PC-9 (cell line): ENCODE data around the gene DPEP2. TPM values are rescaled to one million over a fixed set of nuclear protein-coding genes. Genes with fewer than 3 reads are reported as not detected.

ENCODE experiments used
- BruUV-seq: library from RNA; stranded (reverse); fragments of 400-500 nt; replicated peaks from 2 replicates; lab custom pipeline; 2021; lab: Mats Ljungman, UMichigan
- CTCF ChIA-PET: fragments of 300-600 bp; sonication (Branson Sonifier 250); formaldehyde crosslinking; loops from one replicate; lab custom pipeline; 2022; ENCODE audit warnings: antibody characterized with exemption; lab: Charles Lee
- POLR2A ChIA-PET: fragments of 300-600 bp; sonication (Branson Sonifier 250); formaldehyde crosslinking; loops from one replicate; lab custom pipeline; 2022; ENCODE audit warnings: antibody characterized with exemption; ENCODE audit not compliant: unreplicated experiment; lab: Charles Lee
- DNase-seq, 2 experiments: peaks; one replicate each; pipeline versions ENCODE4 v3.0.0 to v3.0.0-alpha.2; 2015 to 2022; ENCODE audit warnings: mixed read lengths in 1 of 2
- H2AFZ ChIP-seq: fragments of 200-600 bp; sonication (generic); 2 replicates; pipeline ENCODE4 v1.8.1; 2017; ENCODE audit warnings: antibody characterized with exemption
- H3F3A ChIP-seq: fragments of 200-600 bp; sonication (generic); 2 replicates; pipeline ENCODE4 v1.8.1; 2017; ENCODE audit warnings: antibody characterized with exemption, mild to moderate bottlenecking, low read depth; ENCODE audit not compliant: insufficient read depth
- H3K27ac ChIP-seq: fragments of 200-600 bp; sonication (generic); 2 replicates; pipeline ENCODE4 v1.6.1; 2016; ENCODE audit warnings: mixed run types
- H3K27me3 ChIP-seq: fragments of 200-600 bp; sonication (generic); 2 replicates; pipeline ENCODE4 v1.6.1; 2016; ENCODE audit warnings: low read depth, mixed run types; ENCODE audit not compliant: insufficient read depth
- H3K36me3 ChIP-seq: fragments of 200-600 bp; sonication (generic); 2 replicates; pipeline ENCODE4 v1.6.1; 2016; ENCODE audit warnings: low read depth, mixed run types
- H3K4me1 ChIP-seq: fragments of 200-600 bp; sonication (generic); replicated peaks from 2 replicates; pipeline ENCODE4 v1.6.1; 2016; ENCODE audit warnings: mixed run types; ENCODE audit not compliant: insufficient read depth
- H3K4me2 ChIP-seq: fragments of 200-600 bp; sonication (generic); 2 replicates; pipeline ENCODE4 v1.6.1; 2017; ENCODE audit warnings: mixed run types
- H3K4me3 ChIP-seq: fragments of 200-600 bp; sonication (generic); 2 replicates; pipeline ENCODE4 v1.6.1; 2016; ENCODE audit warnings: mixed run types
- H3K79me2 ChIP-seq: fragments of 200-600 bp; sonication (generic); 2 replicates; pipeline ENCODE4 v1.6.1; 2017; ENCODE audit warnings: low read depth, mixed run types
- H3K9me2 ChIP-seq: fragments of 200-600 bp; sonication (generic); 2 replicates; pipeline ENCODE4 v1.8.1; 2017; ENCODE audit warnings: mild to moderate bottlenecking; ENCODE audit not compliant: insufficient read depth
- H3K9me3 ChIP-seq: fragments of 200-600 bp; sonication (generic); 2 replicates; pipeline ENCODE4 v1.8.1; 2016; ENCODE audit warnings: low read depth; ENCODE audit not compliant: insufficient read depth
- H4K20me1 ChIP-seq: fragments of 200-600 bp; sonication (generic); 2 replicates; pipeline ENCODE4 v1.8.1; 2017; ENCODE audit not compliant: insufficient read depth
- EZH2 ChIP-seq: fragments of 200-600 bp; sonication (generic); IDR thresholded peaks from 2 replicates; pipeline ENCODE4 v1.8.0; 2017; ENCODE audit warnings: antibody characterized with exemption, low read depth
- intact Hi-C: fragments of 100-400 bp; cut with micrococcal nuclease; formaldehyde crosslinking; loops from one replicate; pipeline ENCODE4 v1.10.0; 2022; ENCODE audit not compliant: unreplicated experiment
- total RNA-seq: library from RNA; stranded (reverse); gene quantifications from 2 replicates; pipeline ENCODE4 v1.2.3, GENCODE V29; 2021
- TF ChIP-seq, protein P1 (sequence below): fragments of 200-600 bp; sonication (generic); conservative IDR thresholded peaks from 2 replicates; pipeline ENCODE4 v1.6.1; 2017; ENCODE audit warnings: mixed run types, antibody characterized with exemption, mild to moderate bottlenecking, moderate library complexity

DPEP2 gene
- total RNA-seq, 1 experiment from 2014 or later = not detected

DNA sequence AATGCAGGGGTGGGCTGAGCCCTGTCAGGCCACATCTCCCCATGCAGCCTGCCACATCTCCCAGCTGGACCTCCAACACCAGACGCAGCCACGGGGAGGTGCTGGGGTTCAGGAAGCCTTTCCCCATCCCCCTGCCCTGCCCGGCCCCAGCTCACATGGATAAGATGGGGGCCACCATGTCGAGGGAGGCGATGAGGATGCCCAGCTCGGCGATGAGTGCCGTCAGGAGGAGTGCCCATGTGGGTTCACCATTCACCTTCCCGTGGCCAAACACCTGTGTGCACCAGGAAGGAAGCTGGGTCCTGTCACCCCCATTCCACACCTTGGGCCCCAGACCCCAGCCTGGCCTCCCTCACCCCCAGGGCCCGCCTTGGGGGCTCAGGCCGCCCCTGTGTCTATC is 49.6 kb downstream of the DPEP2 start:
- Histone ChIP-seq H3K4me3 (no peak overlapping the region), H3K27ac (no peak overlapping the region), H3K9me3 (no peaks in the 10 kb centered on the region), H3K79me2 (no peaks in the 10 kb centered on the region), H3F3A (no peaks in the 10 kb centered on the region), H3K4me1 (no peaks in the 10 kb centered on the region), H3K4me2 (no peak overlapping the region), H3K27me3 (no peaks in the 10 kb centered on the region), H3K9me2 (no peaks in the 10 kb centered on the region), H2AFZ (no peak overlapping the region), H4K20me1 (no peaks in the 10 kb centered on the region; the same call in 1 of the 2 replicates), H3K36me3 (no peaks in the 10 kb centered on the region)
- ChIA-PET CTCF (no interaction called here), POLR2A (no interaction called here)
- no peak for DNase-seq
- TF ChIP-seq EZH2 = no peak
- TF ChIP-seq, protein P1, sequence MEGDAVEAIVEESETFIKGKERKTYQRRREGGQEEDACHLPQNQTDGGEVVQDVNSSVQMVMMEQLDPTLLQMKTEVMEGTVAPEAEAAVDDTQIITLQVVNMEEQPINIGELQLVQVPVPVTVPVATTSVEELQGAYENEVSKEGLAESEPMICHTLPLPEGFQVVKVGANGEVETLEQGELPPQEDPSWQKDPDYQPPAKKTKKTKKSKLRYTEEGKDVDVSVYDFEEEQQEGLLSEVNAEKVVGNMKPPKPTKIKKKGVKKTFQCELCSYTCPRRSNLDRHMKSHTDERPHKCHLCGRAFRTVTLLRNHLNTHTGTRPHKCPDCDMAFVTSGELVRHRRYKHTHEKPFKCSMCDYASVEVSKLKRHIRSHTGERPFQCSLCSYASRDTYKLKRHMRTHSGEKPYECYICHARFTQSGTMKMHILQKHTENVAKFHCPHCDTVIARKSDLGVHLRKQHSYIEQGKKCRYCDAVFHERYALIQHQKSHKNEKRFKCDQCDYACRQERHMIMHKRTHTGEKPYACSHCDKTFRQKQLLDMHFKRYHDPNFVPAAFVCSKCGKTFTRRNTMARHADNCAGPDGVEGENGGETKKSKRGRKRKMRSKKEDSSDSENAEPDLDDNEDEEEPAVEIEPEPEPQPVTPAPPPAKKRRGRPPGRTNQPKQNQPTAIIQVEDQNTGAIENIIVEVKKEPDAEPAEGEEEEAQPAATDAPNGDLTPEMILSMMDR = no peak
- intact Hi-C loops = loop anchor here (10.0 kb wide), 1 partner anchor 95 kb away; no protein-coding TSS in a partner anchor
- no TSS peak for BruUV-seq

DNA sequence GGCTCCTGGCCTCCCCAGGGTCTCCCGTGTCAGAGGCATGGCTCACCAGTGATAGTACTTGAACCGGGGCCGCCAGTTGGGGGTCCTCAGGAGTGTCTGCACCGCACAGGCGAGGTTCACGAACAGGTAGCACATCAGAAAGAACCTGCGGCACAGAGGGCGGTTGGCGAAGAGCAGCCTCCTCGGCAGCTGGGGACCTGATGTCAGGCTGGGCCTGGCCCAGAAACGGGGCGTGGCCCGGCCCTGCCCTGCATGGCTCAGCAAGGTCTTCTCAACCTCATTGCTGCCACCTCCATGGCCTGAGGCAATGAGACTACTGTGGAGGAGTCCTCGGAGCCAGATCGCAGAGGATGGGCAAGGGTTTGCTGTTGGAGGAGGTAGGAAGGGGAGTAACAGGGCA is 51.3 kb downstream of the DPEP2 start:
- ChIA-PET CTCF (no interaction called here), POLR2A (no interaction called here)
- no peaks in the 10 kb centered on the region for H3K27me3 ChIP-seq
- H3K79me2 ChIP-seq = no peaks in the 10 kb centered on the region
- H3K4me2 ChIP-seq = no peak overlapping the region
- intact Hi-C loops = loop anchor here (10.0 kb wide), 1 partner anchor 97 kb away; no protein-coding TSS in a partner anchor
- DNase-seq = no peak
- no peak overlapping the region for H3K27ac ChIP-seq
- H4K20me1 ChIP-seq = no peaks in the 10 kb centered on the region; the same call in none of the 2 replicates
- H3F3A ChIP-seq = no peaks in the 10 kb centered on the region
- no peaks in the 10 kb centered on the region for H3K4me1 ChIP-seq
- no peak overlapping the region for H2AFZ ChIP-seq
- no peak overlapping the region for H3K4me3 ChIP-seq
- no TSS peak for BruUV-seq
- TF ChIP-seq EZH2 = no peak
- TF ChIP-seq, protein P1 = no peak
- H3K9me2 ChIP-seq = no peaks in the 10 kb centered on the region
- H3K36me3 ChIP-seq = no peaks in the 10 kb centered on the region
- H3K9me3 ChIP-seq = no peaks in the 10 kb centered on the region

DNA sequence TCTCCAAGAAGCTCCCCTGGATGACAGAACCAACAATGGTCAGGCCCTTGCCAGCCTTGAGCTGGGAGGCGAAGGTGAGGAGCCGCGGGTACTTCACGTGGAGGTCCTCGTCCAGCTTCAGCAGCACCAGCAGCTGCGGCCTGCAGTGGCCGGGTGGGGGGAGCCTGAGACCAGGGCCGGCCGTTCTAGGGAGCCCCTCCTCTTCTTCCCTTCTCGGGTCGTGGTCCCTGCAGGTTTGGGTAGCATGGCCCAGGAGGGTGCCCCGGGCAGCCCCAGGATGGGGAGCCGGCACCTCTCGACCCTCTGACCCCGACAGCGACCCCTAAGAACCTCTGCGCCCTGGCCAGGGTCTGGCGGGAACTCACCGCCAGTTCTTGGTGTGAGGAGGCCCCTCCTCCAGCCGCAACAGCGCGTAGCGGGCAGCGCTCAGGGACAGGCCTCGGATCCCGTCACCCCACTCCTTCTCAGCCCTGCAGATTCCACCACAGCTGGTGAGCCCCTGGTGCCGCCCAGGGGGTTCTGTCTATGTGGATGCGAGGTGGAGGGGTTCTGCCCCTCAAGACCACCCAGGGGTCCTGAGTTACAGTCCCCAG is 52.2 kb downstream of the DPEP2 start:
- Histone ChIP-seq H3K79me2 (no peaks in the 10 kb centered on the region), H3K9me2 (no peaks in the 10 kb centered on the region), H3K9me3 (no peaks in the 10 kb centered on the region), H3K4me2 (no peak overlapping the region), H4K20me1 (peaks cover 6% of the 10 kb centered on the region), H3F3A (peaks cover 2% of the 10 kb centered on the region; the same call in 1 of the 2 replicates), H3K4me1 (no peaks in the 10 kb centered on the region), H3K4me3 (no peak overlapping the region), H3K27me3 (no peaks in the 10 kb centered on the region), H2AFZ (no peak overlapping the region), H3K36me3 (no peaks in the 10 kb centered on the region), H3K27ac (no peak overlapping the region)
- ChIA-PET POLR2A (interaction anchor here (0.5 kb wide), 1 partner anchor 20 kb away, joined by 3 read pairs; no protein-coding TSS in a partner anchor), CTCF (interaction anchor here (0.6 kb wide), 1 partner anchor 369 kb away, joined by 3 read pairs; no protein-coding TSS in a partner anchor)
- no TSS peak for BruUV-seq
- no peak for DNase-seq
- TF ChIP-seq, protein P1 = no peak
- no peak for TF ChIP-seq EZH2
- intact Hi-C loops = loop anchor here (10.0 kb wide), 1 partner anchor 98 kb away; no protein-coding TSS in a partner anchor
